EL (cell line): ENCODE data around the gene TIMM13.
"Not testable (repeated sequence)": the region's sequence is repeated elsewhere in the genome, so short reads cannot be mapped to it uniquely, and the experiment has no call there.

ENCODE experiments used
- DNase-seq: peaks from one replicate; pipeline ENCODE4 v3.0.0-alpha.2; 2016

The TIMM13 gene

GRCh38 chr19:2429917-2430535, 2.6 kb upstream of the TIMM13 start:
- DNase-seq = no peak

DNA sequence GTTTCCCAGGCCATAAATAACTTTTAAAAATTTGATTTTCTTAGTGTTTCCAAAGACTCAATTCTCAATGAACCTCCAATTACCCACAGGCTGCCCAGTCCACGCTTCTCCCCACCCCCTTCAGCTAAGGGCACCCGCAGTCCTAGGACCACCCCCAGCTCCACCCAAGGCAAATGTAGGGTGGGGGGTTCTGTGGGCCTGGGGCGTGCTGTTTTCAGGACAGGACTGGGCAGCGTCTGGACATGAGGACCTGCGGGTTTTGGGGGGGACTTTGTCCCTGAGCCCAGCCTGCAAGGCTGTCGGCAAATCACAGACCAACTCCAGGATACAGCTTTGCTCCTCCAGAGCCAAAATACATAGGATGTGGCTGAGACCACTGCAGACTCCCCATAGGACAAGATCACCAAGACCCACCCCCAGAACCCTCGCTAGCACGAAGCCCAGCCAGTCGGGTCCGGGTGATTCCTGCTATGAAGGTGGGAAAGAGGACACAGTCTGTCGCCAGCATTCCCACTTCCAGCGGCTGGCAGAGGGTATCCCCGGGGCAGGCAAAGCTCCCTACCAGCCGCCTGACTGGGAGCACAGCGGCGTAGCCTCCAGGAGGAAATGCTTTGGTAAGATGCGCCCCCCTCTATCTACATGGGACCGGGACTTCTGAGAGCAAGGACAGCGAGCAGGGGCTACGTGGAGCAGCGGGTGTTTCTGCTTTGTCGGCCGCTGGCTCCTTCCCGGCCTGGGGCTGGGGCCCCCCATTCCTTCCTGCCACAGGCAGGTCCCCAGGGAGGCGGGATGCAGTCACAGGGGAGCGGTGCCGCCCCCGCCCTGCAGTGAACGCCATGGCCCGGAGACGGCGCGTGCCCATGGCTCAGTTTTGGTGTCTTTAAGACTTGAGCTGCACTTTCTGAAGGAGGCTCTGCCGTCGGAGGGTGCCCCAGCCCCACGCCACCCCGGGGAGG, 1.6 kb upstream of the TIMM13 start:
- DNase-seq = no peak

GRCh38 chr19:2428321-2428690, 920 bp upstream of the TIMM13 start:
- no peak for DNase-seq

DNA sequence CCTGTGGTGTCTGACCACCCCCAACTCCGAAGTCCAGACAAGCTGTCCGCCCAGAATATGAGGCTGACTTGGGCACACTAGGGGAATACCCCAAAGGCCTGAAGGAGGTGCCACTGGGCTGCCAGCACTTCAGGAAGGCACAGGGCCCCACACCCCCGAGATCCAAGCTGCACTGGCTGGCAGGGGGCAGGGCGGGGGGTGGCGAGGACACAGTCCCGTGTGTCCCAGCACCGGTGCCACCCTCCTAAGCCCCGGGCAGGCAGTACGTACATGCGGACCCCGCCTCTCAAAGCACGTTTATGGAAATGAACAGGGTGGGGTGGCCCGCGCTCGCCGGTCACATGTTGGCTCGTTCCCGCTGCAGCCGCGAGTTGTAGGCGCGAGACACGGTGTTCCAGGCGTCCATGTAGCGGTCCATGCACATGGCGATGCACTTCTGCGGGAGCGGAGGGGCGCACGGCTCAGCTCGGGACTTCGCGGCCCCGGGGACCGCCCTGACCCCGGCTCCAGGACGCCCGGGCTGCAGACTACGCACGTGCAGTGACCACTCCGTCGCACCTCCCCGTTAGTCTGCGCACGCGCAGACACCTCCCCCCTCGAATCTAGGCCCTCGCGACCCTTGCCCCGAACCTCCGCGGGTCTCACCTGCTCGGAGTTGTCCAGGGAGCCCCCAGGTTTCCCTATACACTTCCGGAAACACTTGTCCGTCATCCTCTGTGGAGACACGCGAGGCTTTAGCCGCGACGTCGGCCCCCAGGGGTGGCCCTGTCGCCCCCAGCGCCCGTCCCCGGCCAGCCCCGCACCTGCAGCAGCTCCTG, 566 bp downstream of the TIMM13 start:
- peak; percentile 52 for DNase-seq

DNA sequence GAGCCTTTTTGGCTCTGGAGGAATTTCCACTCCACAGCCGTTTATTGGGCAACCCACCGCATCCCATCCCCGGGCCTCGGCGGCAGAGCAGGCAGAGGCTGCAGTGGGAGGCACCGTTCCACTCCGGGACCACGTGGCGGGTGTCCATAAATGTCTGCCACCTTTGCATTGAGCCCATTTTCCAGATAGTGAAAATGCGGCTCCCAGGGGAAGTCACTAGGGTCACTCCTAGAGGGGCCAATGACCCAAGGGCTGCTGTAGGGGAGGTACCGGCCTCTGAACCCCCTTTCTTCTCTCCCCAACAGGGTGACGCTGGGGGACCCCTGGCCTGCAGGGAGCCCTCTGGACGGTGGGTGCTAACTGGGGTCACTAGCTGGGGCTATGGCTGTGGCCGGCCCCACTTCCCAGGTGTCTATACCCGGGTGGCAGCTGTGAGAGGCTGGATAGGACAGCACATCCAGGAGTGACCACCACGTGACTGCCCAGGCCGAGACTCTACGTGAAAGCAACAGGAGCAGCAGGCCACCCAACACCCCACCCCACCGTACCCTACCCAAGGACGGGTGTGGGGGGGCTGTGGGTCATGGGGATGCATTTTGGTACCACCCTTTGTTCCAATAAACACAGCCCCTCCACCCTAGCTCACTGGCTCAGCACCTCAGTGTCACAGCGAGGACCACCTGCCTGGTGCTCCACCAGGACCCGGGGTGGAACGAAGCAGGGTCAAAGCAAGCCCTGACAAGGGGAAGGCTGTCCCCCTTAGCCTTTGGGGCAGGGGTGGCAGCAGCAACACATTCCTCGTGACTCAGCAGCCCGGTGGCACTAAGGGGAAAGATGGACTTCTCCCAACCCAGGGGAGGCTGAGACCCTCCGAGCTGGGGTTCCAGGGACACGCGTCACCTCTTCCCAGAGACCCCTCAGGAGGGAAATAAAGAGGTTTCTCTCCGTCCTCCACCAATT, 1.5 kb downstream of the TIMM13 start:
- DNase-seq = no peak

DNA sequence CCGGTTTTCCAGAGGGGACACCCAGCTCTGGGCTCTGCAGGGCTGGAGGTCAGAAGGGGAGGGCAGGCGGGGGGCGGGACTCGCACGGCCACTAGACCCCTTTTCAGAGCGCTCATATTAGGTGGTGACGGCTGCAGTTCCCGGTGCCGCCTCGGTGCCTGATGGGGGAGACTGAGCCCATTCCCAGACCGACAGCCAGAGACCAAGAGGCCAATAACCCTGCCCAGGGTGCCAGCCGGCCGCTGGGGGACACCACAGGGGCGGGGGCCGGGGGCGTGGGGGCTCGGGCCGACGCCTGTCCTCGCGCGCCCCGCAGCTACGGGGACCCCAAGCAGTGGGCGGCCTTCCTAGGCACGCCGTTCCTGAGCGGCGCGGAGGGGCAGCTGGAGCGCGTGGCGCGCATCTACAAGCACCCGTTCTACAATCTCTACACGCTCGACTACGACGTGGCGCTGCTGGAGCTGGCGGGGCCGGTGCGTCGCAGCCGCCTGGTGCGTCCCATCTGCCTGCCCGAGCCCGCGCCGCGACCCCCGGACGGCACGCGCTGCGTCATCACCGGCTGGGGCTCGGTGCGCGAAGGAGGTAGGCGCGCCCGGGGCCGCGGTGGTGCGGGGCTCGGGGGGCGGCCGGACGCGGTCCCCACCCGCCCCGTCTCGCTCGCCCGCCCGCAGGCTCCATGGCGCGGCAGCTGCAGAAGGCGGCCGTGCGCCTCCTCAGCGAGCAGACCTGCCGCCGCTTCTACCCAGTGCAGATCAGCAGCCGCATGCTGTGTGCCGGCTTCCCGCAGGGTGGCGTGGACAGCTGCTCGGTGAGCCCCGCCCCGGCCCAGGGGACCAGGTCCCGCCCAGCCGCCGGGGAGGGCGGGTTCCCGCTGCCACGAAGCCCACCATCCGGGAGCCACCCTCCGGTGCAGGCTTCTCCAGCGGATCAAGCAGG, 2.4 kb downstream of the TIMM13 start:
- peak; percentile 64 for DNase-seq

- no peak for DNase-seq
Observed at GRCh38 chr19:2423915-2424685, 3.3 kb downstream of the TIMM13 start.

DNA sequence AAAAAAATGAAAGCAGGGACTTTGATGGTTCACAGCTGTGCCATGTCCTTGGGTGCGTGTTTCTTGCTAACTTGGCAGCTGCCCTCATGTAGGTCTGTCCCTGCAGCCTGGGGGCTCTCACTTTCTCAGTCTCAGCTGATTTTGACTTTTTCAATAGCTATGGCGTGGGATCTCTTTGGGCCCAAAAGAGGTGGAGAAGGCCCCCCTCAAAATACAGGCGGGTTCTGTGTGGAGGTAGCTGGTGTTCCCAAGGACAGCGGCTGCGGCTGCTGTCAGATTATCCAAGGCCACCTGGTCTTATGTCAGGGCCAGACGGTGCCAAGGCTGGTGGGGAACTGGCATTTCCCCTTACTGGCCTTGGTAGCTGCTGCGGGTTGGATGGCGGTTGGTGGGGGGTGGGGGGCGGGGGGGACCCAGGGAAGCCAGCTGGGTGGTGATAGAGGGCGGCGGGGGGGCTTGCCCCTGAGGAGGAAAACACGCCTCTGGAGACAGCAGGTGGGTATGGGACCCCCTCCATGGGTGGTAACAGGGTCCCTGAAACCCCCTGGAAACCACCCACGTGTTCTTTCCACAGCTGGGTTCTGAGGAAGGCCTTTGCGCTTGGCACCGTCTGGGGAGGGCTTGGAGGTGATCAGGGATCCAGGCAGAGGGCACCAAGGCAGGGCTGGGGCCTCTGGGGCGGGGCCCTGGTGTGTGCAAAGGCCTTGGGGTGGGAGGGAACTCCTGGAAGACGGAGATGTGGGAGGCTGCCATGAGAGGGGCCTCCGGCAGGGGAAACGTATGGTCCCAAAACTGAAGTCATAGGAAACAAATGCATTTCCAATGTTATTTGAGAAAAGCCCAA, 4.1 kb downstream of the TIMM13 start:
- DNase-seq = no peak

DNA sequence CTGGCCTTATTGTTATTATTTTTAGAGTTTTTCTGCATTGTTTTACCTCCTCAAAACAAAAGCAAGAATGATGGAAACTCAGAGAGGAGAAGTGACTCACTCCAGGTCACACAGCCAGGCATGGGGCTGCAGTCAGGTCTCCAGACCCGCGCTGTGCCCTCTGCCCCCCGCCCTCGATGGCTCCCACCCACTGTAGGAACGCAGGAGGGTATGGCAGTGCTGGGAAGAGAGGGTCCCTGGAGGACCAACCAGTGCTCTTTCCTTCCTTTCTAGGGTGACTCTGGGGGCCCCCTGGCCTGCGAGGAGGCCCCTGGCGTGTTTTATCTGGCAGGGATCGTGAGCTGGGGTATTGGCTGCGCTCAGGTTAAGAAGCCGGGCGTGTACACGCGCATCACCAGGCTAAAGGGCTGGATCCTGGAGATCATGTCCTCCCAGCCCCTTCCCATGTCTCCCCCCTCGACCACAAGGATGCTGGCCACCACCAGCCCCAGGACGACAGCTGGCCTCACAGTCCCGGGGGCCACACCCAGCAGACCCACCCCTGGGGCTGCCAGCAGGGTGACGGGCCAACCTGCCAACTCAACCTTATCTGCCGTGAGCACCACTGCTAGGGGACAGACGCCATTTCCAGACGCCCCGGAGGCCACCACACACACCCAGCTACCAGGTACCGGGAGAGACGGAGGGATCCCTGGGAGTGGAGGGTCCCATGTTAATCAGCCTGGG, 5.6 kb downstream of the TIMM13 start:
- DNase-seq = no peak

DNA sequence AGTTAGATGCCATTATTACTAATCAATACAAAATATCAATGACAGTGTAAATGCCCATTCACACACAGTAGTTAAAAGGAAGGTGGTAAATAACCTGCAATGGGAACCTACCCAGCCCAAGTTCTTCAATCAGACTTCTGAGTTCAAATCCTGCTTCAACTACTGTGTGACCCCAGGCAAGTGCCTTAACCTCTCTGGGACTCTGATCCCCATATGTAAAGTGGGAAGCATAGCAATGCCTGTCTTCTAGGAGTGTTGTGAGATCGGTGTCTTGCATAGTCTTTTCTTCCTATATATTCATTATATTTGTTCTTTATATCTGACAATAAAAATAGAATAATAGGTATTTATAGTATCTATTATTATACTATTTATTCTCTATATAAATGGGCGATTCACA, 6.9 kb downstream of the TIMM13 start:
- no peak for DNase-seq

- DNase-seq = no peak
Observed at GRCh38 chr19:2419754-2420153, 7.6 kb downstream of the TIMM13 start.

DNA sequence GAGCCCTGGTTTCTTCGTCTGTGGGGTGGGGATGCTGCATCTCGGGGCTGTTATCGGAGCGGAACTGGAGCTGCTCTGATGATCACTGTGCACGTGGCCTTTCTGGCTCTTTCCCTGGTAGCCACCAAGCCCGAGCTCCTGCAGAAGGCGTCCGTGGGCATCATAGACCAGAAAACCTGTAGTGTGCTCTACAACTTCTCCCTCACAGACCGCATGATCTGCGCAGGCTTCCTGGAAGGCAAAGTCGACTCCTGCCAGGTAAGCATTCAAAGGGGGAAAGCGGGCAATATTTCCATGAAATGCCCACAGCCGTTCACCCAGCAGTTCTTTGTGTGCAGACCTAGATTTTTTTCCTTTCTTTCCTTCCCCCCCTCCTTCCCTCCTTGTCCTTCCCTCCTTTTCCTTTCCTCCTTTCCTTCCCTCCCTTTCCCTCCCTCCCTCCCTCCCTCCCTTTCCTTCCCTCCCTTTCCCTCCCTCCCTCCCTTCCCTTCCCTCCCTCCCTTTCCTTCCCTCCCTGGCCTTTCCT, 9.4 kb downstream of the TIMM13 start:
- no peak for DNase-seq

- DNase-seq = not testable (repeated sequence)
Observed at GRCh38 chr19:2417436-2417835, 9.9 kb downstream of the TIMM13 start.

GRCh38 chr19:2416321-2417097, 10.9 kb downstream of the TIMM13 start:
- DNase-seq = no peak

- no peak for DNase-seq
Observed at GRCh38 chr19:2415973-2416319, 11.4 kb downstream of the TIMM13 start.

DNA sequence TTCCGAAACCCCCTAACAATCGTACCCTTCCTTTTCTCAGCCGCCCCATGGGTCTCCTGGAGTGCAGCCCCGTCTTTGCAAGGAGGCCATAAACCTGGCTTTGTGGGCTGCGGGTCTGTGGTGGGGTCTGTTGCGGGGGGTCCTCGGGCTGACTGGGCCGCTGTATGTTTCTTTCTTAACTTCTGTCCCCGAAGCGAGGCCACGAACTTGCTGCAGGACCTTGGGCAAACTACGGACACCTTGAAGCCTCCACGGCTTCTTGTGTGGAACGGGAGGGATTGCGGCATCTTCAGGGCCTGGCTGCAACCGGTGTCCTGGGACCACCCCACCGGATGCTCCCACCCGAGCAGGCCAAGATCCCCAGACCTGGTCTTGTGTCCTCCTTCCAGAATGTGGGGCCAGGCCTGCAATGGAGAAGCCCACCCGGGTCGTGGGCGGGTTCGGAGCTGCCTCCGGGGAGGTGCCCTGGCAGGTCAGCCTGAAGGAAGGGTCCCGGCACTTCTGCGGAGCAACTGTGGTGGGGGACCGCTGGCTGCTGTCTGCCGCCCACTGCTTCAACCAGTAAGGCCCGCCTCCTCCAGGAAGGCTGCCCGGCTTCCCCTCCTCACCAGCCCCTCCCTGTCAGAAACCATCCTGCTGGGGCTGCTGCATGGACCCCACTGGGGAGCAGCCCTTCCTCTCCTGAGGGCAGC, 12.0 kb downstream of the TIMM13 start:
- no peak for DNase-seq

- no peak for DNase-seq
Observed at GRCh38 chr19:2413629-2414028, 13.8 kb downstream of the TIMM13 start.
